GM12878 (cell line): ENCODE data around the gene NDUFV2. TPM values are rescaled to one million over a fixed set of nuclear protein-coding genes. Genes with fewer than 3 reads are reported as not detected.

Source experiments
- ATAC-seq: fragments of 200-7000 bp; cut with Tn5 transposase; 3 replicates; pipeline ENCODE4 v1.9.1; 2020; ENCODE audit warnings: mild to moderate bottlenecking, moderate library complexity
- BruUV-seq: library from RNA; stranded (reverse); fragments of 400-500 nt; replicated peaks from 2 replicates; lab custom pipeline; 2021; lab: Mats Ljungman, UMichigan
- CTCF ChIA-PET: fragments of 300-600 bp; sonication (Branson Sonifier 250); formaldehyde crosslinking; extraction: SDS; loops from one replicate; lab custom pipeline; 2021; ENCODE audit warnings: inconsistent platforms; lab: Yijun Ruan, JAX
- POLR2A ChIA-PET: fragments of 350-600 bp; formaldehyde crosslinking; extraction: SDS; loops from one replicate; lab custom pipeline; 2021; ENCODE audit warnings: inconsistent platforms; lab: Charles Lee
- RAD21 ChIA-PET: fragments of 300-600 bp; sonication (Branson Sonifier 250); formaldehyde crosslinking; loops from one replicate; lab custom pipeline; 2023; ENCODE audit warnings: antibody characterized with exemption; ENCODE audit not compliant: unreplicated experiment; lab: Charles Lee
- SMC1A ChIA-PET: fragments of 300-600 bp; sonication (Branson Sonifier 250); formaldehyde crosslinking; loops from one replicate; lab custom pipeline; 2023; ENCODE audit not compliant: unreplicated experiment, uncharacterized antibody; lab: Charles Lee
- DNase-seq: peaks from one replicate; pipeline ENCODE4 v3.0.0-alpha.2; 2011; ENCODE audit warnings: low read depth, low spot score
- FAIRE-seq: peaks from 3 replicates; lab custom pipeline; 2011; peaks lifted over from hg19 to GRCh38; lab: Jason Lieb, UNC
- H2AFZ ChIP-seq: 2 replicates; pipeline ENCODE4 v1.6.0; 2011; ENCODE audit warnings: low read depth, low read length, control low read depth; ENCODE audit not compliant: control insufficient read depth
- H3K27ac ChIP-seq: 2 replicates; pipeline ENCODE4 v1.5.1; 2011; ENCODE audit warnings: control low read depth; ENCODE audit not compliant: control insufficient read depth, insufficient read depth
- H3K27me3 ChIP-seq, 2 experiments: replicated peaks in 1 of 2; 2 replicates each; pipeline versions ENCODE4 v1.6.0 to v1.6.1; 2011; ENCODE audit warnings: low read length in 1 of 2; ENCODE audit not compliant: control insufficient read depth in 2 of 2, insufficient read depth in 2 of 2
- H3K36me3 ChIP-seq, 2 experiments: 2 replicates each; pipeline ENCODE4 v1.5.1; 2011; ENCODE audit warnings: low read length in 1 of 2; ENCODE audit not compliant: control insufficient read depth in 2 of 2, insufficient read depth in 2 of 2
- H3K4me1 ChIP-seq: 2 replicates; pipeline ENCODE4 v1.6.1; 2011; ENCODE audit warnings: mild to moderate bottlenecking, low read length, moderate library complexity, mixed read lengths; ENCODE audit not compliant: control insufficient read depth, insufficient read depth
- H3K4me2 ChIP-seq: 2 replicates; pipeline ENCODE4 v1.6.0; 2011; ENCODE audit warnings: control low read depth; ENCODE audit not compliant: control insufficient read depth, insufficient read depth
- H3K4me3 ChIP-seq: fragments of 200-600 bp; sonication (generic); 2 replicates; pipeline ENCODE4 v1.5.1; 2016
- H3K79me2 ChIP-seq: 2 replicates; pipeline ENCODE4 v1.6.0; 2011; ENCODE audit warnings: low read length; ENCODE audit not compliant: control insufficient read depth, insufficient read depth
- H3K9ac ChIP-seq: 2 replicates; pipeline ENCODE4 v1.8.0; 2011; ENCODE audit warnings: low read length, control low read depth, mixed read lengths; ENCODE audit not compliant: control insufficient read depth, insufficient read depth
- H3K9me3 ChIP-seq: replicated peaks from 3 replicates; pipeline ENCODE4 v1.5.1; 2011; ENCODE audit warnings: mild to moderate bottlenecking, low read length; ENCODE audit not compliant: control insufficient read depth, insufficient read depth
- H4K20me1 ChIP-seq: 2 replicates; pipeline ENCODE4 v1.6.0; 2011; ENCODE audit not compliant: control insufficient read depth, insufficient read depth
- ATF7 ChIP-seq: fragments of 450-650 bp; IDR thresholded peaks from 2 replicates; pipeline ENCODE4 v1.6.1; 2016; ENCODE audit warnings: low read depth, mild to moderate bottlenecking
- GATAD2B ChIP-seq: fragments of 450-650 bp; conservative IDR thresholded peaks from 2 replicates; pipeline ENCODE4 v1.6.1; 2017; ENCODE audit warnings: low read depth, mild to moderate bottlenecking, moderate library complexity
- HDAC2 ChIP-seq: fragments of 200-600 bp; sonication (generic); IDR thresholded peaks from 2 replicates; pipeline ENCODE4 v1.6.1; 2017
- IRF4 ChIP-seq: IDR thresholded peaks from 2 replicates; pipeline ENCODE4 v1.6.1; 2011; ENCODE audit warnings: low read depth, low read length
- JUND ChIP-seq: IDR thresholded peaks from 2 replicates; pipeline ENCODE4 v1.6.1; 2012; ENCODE audit warnings: low read depth, mild to moderate bottlenecking, low read length, improper control_type of control experiment, moderate library complexity
- MEF2A ChIP-seq: IDR thresholded peaks from 2 replicates; pipeline ENCODE4 v1.6.1; 2011; ENCODE audit warnings: low read depth, mild to moderate bottlenecking, low read length, moderate library complexity; ENCODE audit not compliant: insufficient read depth
- NR2C2 ChIP-seq: IDR thresholded peaks from 2 replicates; pipeline ENCODE4 v1.6.1; 2011; ENCODE audit warnings: borderline replicate concordance, low read depth; ENCODE audit not compliant: control insufficient read depth, insufficient read length
- PKNOX1 ChIP-seq: fragments of 450-650 bp; IDR thresholded peaks from 2 replicates; pipeline ENCODE4 v1.6.1; 2016; ENCODE audit warnings: mild to moderate bottlenecking
- RAD51 ChIP-seq: fragments of 450-650 bp; IDR thresholded peaks from 2 replicates; pipeline ENCODE4 v1.6.1; 2016; ENCODE audit warnings: moderate library complexity, mild to moderate bottlenecking, inconsistent platforms
- TAF1 ChIP-seq: IDR thresholded peaks from 2 replicates; pipeline ENCODE4 v1.6.1; 2011; ENCODE audit warnings: mild to moderate bottlenecking, low read depth, low read length, borderline replicate concordance
- YBX1 ChIP-seq: fragments of 450-650 bp; IDR thresholded peaks from 2 replicates; pipeline ENCODE4 v1.6.1; 2016; ENCODE audit warnings: antibody characterized with exemption
- ZBED1 ChIP-seq: IDR thresholded peaks from 2 replicates; pipeline ENCODE4 v1.6.1; 2016; ENCODE audit warnings: borderline replicate concordance
- ZBTB33 ChIP-seq: fragments of 450-650 bp; IDR thresholded peaks from 2 replicates; pipeline ENCODE4 v1.6.1; 2017; ENCODE audit warnings: mild to moderate bottlenecking
- ZNF384 ChIP-seq: IDR thresholded peaks from 2 replicates; pipeline ENCODE4 v1.6.1; 2012; ENCODE audit warnings: low read depth, mild to moderate bottlenecking, low read length, improper control_type of control experiment, borderline replicate concordance
- ZNF592 ChIP-seq: fragments of 450-650 bp; IDR thresholded peaks from 2 replicates; pipeline ENCODE4 v1.6.1; 2017; ENCODE audit warnings: mild to moderate bottlenecking, moderate library complexity
- ZZZ3 ChIP-seq: IDR thresholded peaks from 2 replicates; pipeline ENCODE4 v1.6.1; 2011; ENCODE audit warnings: low read depth; ENCODE audit not compliant: control insufficient read depth, insufficient read length
- WGBS: methylation state at CpG from one replicate; pipeline ENCODE4 v1.1.6; 2016; ENCODE audit warnings: low lambda C conversion rate; ENCODE audit not compliant: insufficient replicate concordance, insufficient coverage; ENCODE audit errors: missing lambda C conversion rate; 5-methylcytosine and 5-hydroxymethylcytosine counted together
- in situ Hi-C: fragments of 300-500 bp; cut with MboI; formaldehyde crosslinking; loops from 9 replicates; pipeline ENCODE4 v1.14.3; 2018; ENCODE audit warnings: mixed read lengths
- intact Hi-C: fragments of 100-400 bp; cut with micrococcal nuclease; formaldehyde crosslinking; loops from one replicate; pipeline ENCODE4 v1.14.2; 2022; ENCODE audit not compliant: unreplicated experiment
- polyA plus RNA-seq, 11 experiments: library from polyadenylated mRNA; depleted of rRNA in 4 of 11; unstranded in 6 of 11; stranded (reverse) in 5 of 11; fragments of >200 nt; fragmentation: Nextera tagmentation in 4 of 11; fragmentation: Illumina TruSeq in 1 of 11; extraction: Ambion mirVana in 4 of 11; extraction: Trizol in 1 of 11; gene quantifications; 1 replicate in 1 of 11; 2 replicates in 10 of 11; pipeline versions ENCODE4 v1.2.1 to v1.2.3, GENCODE V29; 2011 to 2016; ENCODE audit warnings: inconsistent platforms in 2 of 11, missing spikeins in 2 of 11, low read depth in 1 of 11
- total RNA-seq, 4 experiments: library from RNA; depleted of rRNA in 3 of 4; stranded (reverse); fragments of >200 nt in 3 of 4; fragmentation: Illumina TruSeq in 1 of 4; extraction: Trizol in 1 of 4; gene quantifications; 2 replicates each; pipeline versions ENCODE4 v1.2.1 to v1.2.3, GENCODE V29; 2013 to 2021
- TF ChIP-seq, protein P1 (sequence below): IDR thresholded peaks from 2 replicates; pipeline ENCODE4 v1.6.1; 2011; ENCODE audit warnings: low read depth, mild to moderate bottlenecking, low read length, moderate library complexity, borderline replicate concordance; ENCODE audit errors: extremely low read depth

Gene NDUFV2
- total and polyA plus RNA-seq, 10 of the 15 experiments (the other 5 are each of a cell fraction or from before 2014, with no cell fraction given), result 236 to 590 (median 321) TPM

DNA sequence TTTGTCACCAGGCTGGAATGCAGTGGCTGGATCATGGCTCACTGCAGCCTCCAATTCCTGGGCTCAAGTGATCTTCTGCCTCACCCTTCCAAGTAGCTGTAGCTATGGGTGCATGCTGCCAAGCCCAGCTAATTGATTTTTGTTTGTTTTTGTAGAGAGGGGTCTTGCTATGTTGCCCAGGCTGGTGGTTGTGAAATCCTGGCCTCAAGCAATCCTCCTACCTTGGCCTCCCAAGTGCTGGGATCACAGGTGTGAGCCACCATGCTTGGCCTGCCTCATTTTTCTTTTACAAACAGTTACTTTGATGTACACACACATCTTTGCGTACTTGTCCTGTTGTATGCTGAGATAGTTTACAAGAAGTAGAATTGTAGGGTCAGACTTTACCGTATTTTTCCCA lies 21.0 kb downstream of the NDUFV2 start (continued):
- TF ChIP-seq ZBTB33, result no peak
- TF ChIP-seq TAF1, result no peak
- no peak for TF ChIP-seq ZNF384

- ATAC-seq (no peak), FAIRE-seq (no peak), DNase-seq (no peak)
- H3K9ac ChIP-seq, result no peak overlapping the region
- peaks cover 8 to 37% of the 10 kb centered on the region in 2 experiments for H3K36me3 ChIP-seq
- CTCF ChIA-PET, result no interaction called here
- RAD21 ChIA-PET, result no interaction called here
- H2AFZ ChIP-seq, result no peak overlapping the region
- H3K4me1 ChIP-seq, result peaks cover 9% of the 10 kb centered on the region; the same call in 1 of the 2 replicates
- H3K4me2 ChIP-seq, result no peak overlapping the region
- in situ Hi-C loops, result no loop called here
- intact Hi-C loops, result no loop called here
- POLR2A ChIA-PET, result interaction anchor here (3.4 kb wide), 1 partner anchor 10 kb away, joined by 11 read pairs; no protein-coding TSS in a partner anchor
- no peaks in the 10 kb centered on the region for H4K20me1 ChIP-seq
- SMC1A ChIA-PET, result interaction anchor here (1.2 to 4.1 kb wide), 6 partner anchors 8 to 51 kb away, joined by 5 to 18 read pairs (median 9); no protein-coding TSS in a partner anchor
- H3K9me3 ChIP-seq, result no peaks in the 10 kb centered on the region; the same call in 2 of the 3 replicates
- H3K4me3 ChIP-seq, result no peak overlapping the region
- no peak overlapping the region for H3K27ac ChIP-seq
- no peaks in the 10 kb centered on the region for H3K27me3 ChIP-seq
- BruUV-seq, result no TSS peak
- peaks cover 38% of the 10 kb centered on the region for H3K79me2 ChIP-seq
- WGBS, result 100% methylated on average over 1 of the region's 1 CpG
- TF ChIP-seq ZBED1, result no peak
- no peak for TF ChIP-seq ZZZ3
- TF ChIP-seq IRF4, result no peak
- TF ChIP-seq, protein P1, sequence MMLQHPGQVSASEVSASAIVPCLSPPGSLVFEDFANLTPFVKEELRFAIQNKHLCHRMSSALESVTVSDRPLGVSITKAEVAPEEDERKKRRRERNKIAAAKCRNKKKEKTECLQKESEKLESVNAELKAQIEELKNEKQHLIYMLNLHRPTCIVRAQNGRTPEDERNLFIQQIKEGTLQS, result no peak
- TF ChIP-seq ATF7, result no peak
- TF ChIP-seq NR2C2, result no peak
- TF ChIP-seq GATAD2B, result no peak
- no peak for TF ChIP-seq JUND
- no peak for TF ChIP-seq HDAC2
- TF ChIP-seq MEF2A, result no peak
- no peak for TF ChIP-seq PKNOX1
- TF ChIP-seq YBX1, result no peak
- no peak for TF ChIP-seq ZNF592
- no peak for TF ChIP-seq RAD51
Measured at GRCh38 chr18:9124824-9125223, 22.3 kb downstream of the NDUFV2 start.
